Fibroblast of skin of right quadriceps (primary cell): ENCODE data around the gene WDSUB1.

Source experiments
- DNase-seq: peaks from one replicate; pipeline ENCODE4 v3.0.0-alpha.2; 2013

The WDSUB1 gene

GRCh38 chr2:159265171-159265576, 21.3 kb downstream of the WDSUB1 start:
- peak; percentile 23 for DNase-seq

- no peak for DNase-seq
Observed at GRCh38 chr2:159262904-159263303, 23.6 kb downstream of the WDSUB1 start.

- peak; percentile 13 for DNase-seq
Observed at GRCh38 chr2:159262226-159262625, 24.3 kb downstream of the WDSUB1 start.

GRCh38 chr2:159256159-159256558, 30.3 kb downstream of the WDSUB1 start:
- DNase-seq: no peak

GRCh38 chr2:159252905-159253304, 33.6 kb downstream of the WDSUB1 start:
- no peak for DNase-seq

- no peak for DNase-seq
Observed at GRCh38 chr2:159251296-159252173, 35.0 kb downstream of the WDSUB1 start.

- peak; percentile 54 for DNase-seq
Observed at GRCh38 chr2:159249990-159250715, 36.4 kb downstream of the WDSUB1 start.

- DNase-seq: no peak
Observed at GRCh38 chr2:159246325-159246988, 40.0 kb downstream of the WDSUB1 start.

GRCh38 chr2:159243529-159243928, 43.0 kb downstream of the WDSUB1 start:
- peak; percentile 68 for DNase-seq

GRCh38 chr2:159234868-159235267, 51.6 kb downstream of the WDSUB1 start:
- no peak for DNase-seq

- no peak for DNase-seq
Observed at GRCh38 chr2:159232456-159233170, 53.9 kb downstream of the WDSUB1 start.

GRCh38 chr2:159230145-159230877, 56.2 kb downstream of the WDSUB1 start:
- no peak for DNase-seq

GRCh38 chr2:159229476-159230144, 56.9 kb downstream of the WDSUB1 start:
- no peak for DNase-seq

- peak; percentile 69 for DNase-seq
Observed at GRCh38 chr2:159228081-159228581, 58.4 kb downstream of the WDSUB1 start.

GRCh38 chr2:159227467-159227866, 59.0 kb downstream of the WDSUB1 start:
- DNase-seq: no peak

GRCh38 chr2:159226608-159227385, 59.7 kb downstream of the WDSUB1 start:
- DNase-seq: no peak

GRCh38 chr2:159226059-159226461, 60.4 kb downstream of the WDSUB1 start:
- peak; percentile 21 for DNase-seq

- DNase-seq: no peak
Observed at GRCh38 chr2:159225025-159226016, 61.2 kb downstream of the WDSUB1 start.
